ENCODE measurements around the gene ARHGAP26. TPM values are rescaled to one million over a fixed set of nuclear protein-coding genes. Genes with fewer than 3 reads are reported as not detected.

Gene ARHGAP26
- total and polyA plus RNA-seq, 2 donors (not counting 3 experiments of a cell fraction or from before 2014, with no cell fraction given), result 3.1 to 16.2 TPM

DNA sequence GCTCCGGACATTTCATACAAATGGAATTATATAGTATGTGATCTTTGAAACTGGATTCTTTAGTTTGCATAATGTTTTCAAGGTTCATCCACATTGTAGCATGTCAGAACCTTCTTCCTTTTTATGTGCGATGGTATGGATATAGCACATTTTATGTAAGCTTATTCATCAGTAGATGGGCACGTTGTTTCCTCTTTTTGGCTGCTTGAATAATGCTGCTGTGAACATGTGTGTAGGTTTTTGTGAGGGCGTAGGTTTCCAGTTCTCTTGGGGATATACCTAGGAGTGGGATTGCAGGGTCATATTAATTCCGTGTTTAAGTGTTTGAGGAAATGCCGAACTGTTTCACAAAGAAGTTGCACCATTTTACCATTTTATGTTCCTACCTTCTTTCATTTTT, 445.5 kb downstream of the ARHGAP26 start:
- POLR2A ChIA-PET, result no interaction called here
- BruUV-seq (replicated peaks), result no TSS peak
- no peak for FAIRE-seq

GRCh38 chr5:143216211-143216610, 446.0 kb downstream of the ARHGAP26 start:
- no peak for FAIRE-seq
- Histone ChIP-seq H2AFZ (ENCODE audit: low read depth, low read length) (no peak overlapping the region), H4K20me1 (replicated peaks; ENCODE audit: control insufficient read depth, extremely low read depth, insufficient read depth, low read length) (no peaks in the 10 kb centered on the region), H3K9ac (replicated peaks; ENCODE audit: extremely low read depth, insufficient read depth, low read length) (no peak overlapping the region), H3K27me3 (ENCODE audit: control insufficient read depth in 2 of 2, insufficient read depth in 2 of 2, low read length in 2 of 2) (no peaks in the 10 kb centered on the region), H3K9me3 (replicated peaks; ENCODE audit: control insufficient read depth, insufficient read depth, low read length) (no peaks in the 10 kb centered on the region), H3K9me1 (replicated peaks; ENCODE audit: control insufficient read depth, extremely low read depth, insufficient read depth, low read length) (no peaks in the 10 kb centered on the region), H3K4me1 (ENCODE audit: control insufficient read depth, extremely low read depth, insufficient read depth, low read length) (peaks cover 35% of the 10 kb centered on the region), H3K4me3 (replicated peaks in 1 of 3; ENCODE audit: insufficient read depth in 1 of 3, low read depth in 1 of 3, low read length in 3 of 3) (no peak overlapping the region), H3K4me2 (ENCODE audit: insufficient read depth, low read length) (no peak overlapping the region), H3K79me2 (ENCODE audit: control insufficient read depth, insufficient read depth, low read length) (no peaks in the 10 kb centered on the region), H3K36me3 (ENCODE audit: control insufficient read depth in 2 of 2, extremely low read depth in 1 of 2, insufficient read depth in 2 of 2, low read length in 2 of 2) (no peaks in the 10 kb centered on the region), H3K27ac (ENCODE audit: insufficient read depth, low read depth, low read length) (no peak overlapping the region)
- CTCF ChIA-PET, result no interaction called here
- TF ChIP-seq GATA2 (IDR thresholded peaks at IDR 0.05; ENCODE audit: insufficient read depth, insufficient read length, low read depth, low read length) (no peak), JUN (IDR thresholded peaks at IDR 0.05; ENCODE audit: borderline replicate concordance, insufficient read depth, insufficient read length, low read depth) (no peak), POLR2A (IDR thresholded peaks at IDR 0.05; ENCODE audit: low read depth, low read length) (no peak), MYC (IDR thresholded peaks at IDR 0.05; ENCODE audit: low read depth, low read length) (no peak), POLR2AphosphoS5 (IDR thresholded peaks at IDR 0.05; ENCODE audit: insufficient read depth, low read depth, low read length) (no peak), EZH2 (IDR thresholded peaks at IDR 0.05; ENCODE audit: borderline replicate concordance, low read depth, low read length, severe bottlenecking) (no peak), MAX (IDR thresholded peaks at IDR 0.05; ENCODE audit: insufficient read depth, insufficient read length) (no peak)
- TF ChIP-seq, protein P1, sequence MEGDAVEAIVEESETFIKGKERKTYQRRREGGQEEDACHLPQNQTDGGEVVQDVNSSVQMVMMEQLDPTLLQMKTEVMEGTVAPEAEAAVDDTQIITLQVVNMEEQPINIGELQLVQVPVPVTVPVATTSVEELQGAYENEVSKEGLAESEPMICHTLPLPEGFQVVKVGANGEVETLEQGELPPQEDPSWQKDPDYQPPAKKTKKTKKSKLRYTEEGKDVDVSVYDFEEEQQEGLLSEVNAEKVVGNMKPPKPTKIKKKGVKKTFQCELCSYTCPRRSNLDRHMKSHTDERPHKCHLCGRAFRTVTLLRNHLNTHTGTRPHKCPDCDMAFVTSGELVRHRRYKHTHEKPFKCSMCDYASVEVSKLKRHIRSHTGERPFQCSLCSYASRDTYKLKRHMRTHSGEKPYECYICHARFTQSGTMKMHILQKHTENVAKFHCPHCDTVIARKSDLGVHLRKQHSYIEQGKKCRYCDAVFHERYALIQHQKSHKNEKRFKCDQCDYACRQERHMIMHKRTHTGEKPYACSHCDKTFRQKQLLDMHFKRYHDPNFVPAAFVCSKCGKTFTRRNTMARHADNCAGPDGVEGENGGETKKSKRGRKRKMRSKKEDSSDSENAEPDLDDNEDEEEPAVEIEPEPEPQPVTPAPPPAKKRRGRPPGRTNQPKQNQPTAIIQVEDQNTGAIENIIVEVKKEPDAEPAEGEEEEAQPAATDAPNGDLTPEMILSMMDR (IDR thresholded peaks at IDR 0.05; ENCODE audit: extremely low read depth in 1 of 2, insufficient read depth in 1 of 2, low read depth in 1 of 2, low read length in 2 of 2), result no peak
- no TSS peak for BruUV-seq (replicated peaks)
- dilution Hi-C loops (cut with MboI; ENCODE audit: extremely low pct_ligation_motif_present, low sequenced_read_pairs) (loop anchor here (25.0 kb wide), 1 partner anchor 171 kb away; no protein-coding TSS in a partner anchor), intact Hi-C loops (cut with micrococcal nuclease) (no loop called here)
- POLR2A ChIA-PET, result no interaction called here
- no peak for DNase-seq (ENCODE audit: low read depth, low spot score)

More for the DNA sequence above, 445.5 kb downstream of the ARHGAP26 start:
- dilution Hi-C loops (cut with MboI; ENCODE audit: extremely low pct_ligation_motif_present, low sequenced_read_pairs) (loop anchor here (25.0 kb wide), 1 partner anchor 172 kb away; no protein-coding TSS in a partner anchor), intact Hi-C loops (cut with micrococcal nuclease) (no loop called here)
- H3K9ac ChIP-seq (replicated peaks; ENCODE audit: extremely low read depth, insufficient read depth, low read length), result no peak overlapping the region
- no peak for DNase-seq (ENCODE audit: low read depth, low spot score)
- no peaks in the 10 kb centered on the region for H3K36me3 ChIP-seq (ENCODE audit: control insufficient read depth in 2 of 2, extremely low read depth in 1 of 2, insufficient read depth in 2 of 2, low read length in 2 of 2)
- H3K27ac ChIP-seq (ENCODE audit: insufficient read depth, low read depth, low read length), result no peak overlapping the region
- H3K4me3 ChIP-seq (replicated peaks in 1 of 3; ENCODE audit: insufficient read depth in 1 of 3, low read depth in 1 of 3, low read length in 3 of 3), result no peak overlapping the region
- H2AFZ ChIP-seq (ENCODE audit: low read depth, low read length), result no peak overlapping the region
- H3K4me2 ChIP-seq (ENCODE audit: insufficient read depth, low read length), result no peak overlapping the region
- H3K27me3 ChIP-seq (ENCODE audit: control insufficient read depth in 2 of 2, insufficient read depth in 2 of 2, low read length in 2 of 2), result no peaks in the 10 kb centered on the region
- no peaks in the 10 kb centered on the region for H3K79me2 ChIP-seq (ENCODE audit: control insufficient read depth, insufficient read depth, low read length)
- CTCF ChIA-PET, result no interaction called here
- H3K9me1 ChIP-seq (replicated peaks; ENCODE audit: control insufficient read depth, extremely low read depth, insufficient read depth, low read length), result no peaks in the 10 kb centered on the region
- no peaks in the 10 kb centered on the region for H4K20me1 ChIP-seq (replicated peaks; ENCODE audit: control insufficient read depth, extremely low read depth, insufficient read depth, low read length)
- H3K4me1 ChIP-seq (ENCODE audit: control insufficient read depth, extremely low read depth, insufficient read depth, low read length), result peaks cover 30% of the 10 kb centered on the region
- H3K9me3 ChIP-seq (replicated peaks; ENCODE audit: control insufficient read depth, insufficient read depth, low read length), result no peaks in the 10 kb centered on the region
- TF ChIP-seq JUN (IDR thresholded peaks at IDR 0.05; ENCODE audit: borderline replicate concordance, insufficient read depth, insufficient read length, low read depth), result no peak
- TF ChIP-seq, protein P1 (IDR thresholded peaks at IDR 0.05; ENCODE audit: extremely low read depth in 1 of 2, insufficient read depth in 1 of 2, low read depth in 1 of 2, low read length in 2 of 2), result no peak
- no peak for TF ChIP-seq EZH2 (IDR thresholded peaks at IDR 0.05; ENCODE audit: borderline replicate concordance, low read depth, low read length, severe bottlenecking)
